GM12878 (cell line): ENCODE data around the gene PPOX. TPM values are rescaled to one million over a fixed set of nuclear protein-coding genes. Genes with fewer than 3 reads are reported as not detected.

ENCODE experiments used
- ATAC-seq: fragments of 200-7000 bp; cut with Tn5 transposase; 3 replicates; pipeline ENCODE4 v1.9.1; 2020; ENCODE audit warnings: mild to moderate bottlenecking, moderate library complexity
- BruUV-seq: library from RNA; stranded (reverse); fragments of 400-500 nt; replicated peaks from 2 replicates; lab custom pipeline; 2021; lab: Mats Ljungman, UMichigan
- CTCF ChIA-PET: fragments of 300-600 bp; sonication (Branson Sonifier 250); formaldehyde crosslinking; extraction: SDS; loops from one replicate; lab custom pipeline; 2021; ENCODE audit warnings: inconsistent platforms; lab: Yijun Ruan, JAX
- POLR2A ChIA-PET: fragments of 350-600 bp; formaldehyde crosslinking; extraction: SDS; loops from one replicate; lab custom pipeline; 2021; ENCODE audit warnings: inconsistent platforms; lab: Charles Lee
- RAD21 ChIA-PET: fragments of 300-600 bp; sonication (Branson Sonifier 250); formaldehyde crosslinking; loops from one replicate; lab custom pipeline; 2023; ENCODE audit warnings: antibody characterized with exemption; ENCODE audit not compliant: unreplicated experiment; lab: Charles Lee
- SMC1A ChIA-PET: fragments of 300-600 bp; sonication (Branson Sonifier 250); formaldehyde crosslinking; loops from one replicate; lab custom pipeline; 2023; ENCODE audit not compliant: unreplicated experiment, uncharacterized antibody; lab: Charles Lee
- DNase-seq: peaks from one replicate; pipeline ENCODE4 v3.0.0-alpha.2; 2011; ENCODE audit warnings: low read depth, low spot score
- FAIRE-seq: peaks from 3 replicates; lab custom pipeline; 2011; peaks lifted over from hg19 to GRCh38; lab: Jason Lieb, UNC
- H2AFZ ChIP-seq: 2 replicates; pipeline ENCODE4 v1.6.0; 2011; ENCODE audit warnings: low read depth, low read length, control low read depth; ENCODE audit not compliant: control insufficient read depth
- H3K27ac ChIP-seq: 2 replicates; pipeline ENCODE4 v1.5.1; 2011; ENCODE audit warnings: control low read depth; ENCODE audit not compliant: control insufficient read depth, insufficient read depth
- H3K27me3 ChIP-seq, 2 experiments: replicated peaks in 1 of 2; 2 replicates each; pipeline versions ENCODE4 v1.6.0 to v1.6.1; 2011; ENCODE audit warnings: low read length in 1 of 2; ENCODE audit not compliant: control insufficient read depth in 2 of 2, insufficient read depth in 2 of 2
- H3K36me3 ChIP-seq, 2 experiments: 2 replicates each; pipeline ENCODE4 v1.5.1; 2011; ENCODE audit warnings: low read length in 1 of 2; ENCODE audit not compliant: control insufficient read depth in 2 of 2, insufficient read depth in 2 of 2
- H3K4me1 ChIP-seq: 2 replicates; pipeline ENCODE4 v1.6.1; 2011; ENCODE audit warnings: mild to moderate bottlenecking, low read length, moderate library complexity, mixed read lengths; ENCODE audit not compliant: control insufficient read depth, insufficient read depth
- H3K4me2 ChIP-seq: 2 replicates; pipeline ENCODE4 v1.6.0; 2011; ENCODE audit warnings: control low read depth; ENCODE audit not compliant: control insufficient read depth, insufficient read depth
- H3K4me3 ChIP-seq: fragments of 200-600 bp; sonication (generic); 2 replicates; pipeline ENCODE4 v1.5.1; 2016
- H3K79me2 ChIP-seq: 2 replicates; pipeline ENCODE4 v1.6.0; 2011; ENCODE audit warnings: low read length; ENCODE audit not compliant: control insufficient read depth, insufficient read depth
- H3K9ac ChIP-seq: 2 replicates; pipeline ENCODE4 v1.8.0; 2011; ENCODE audit warnings: low read length, control low read depth, mixed read lengths; ENCODE audit not compliant: control insufficient read depth, insufficient read depth
- H3K9me3 ChIP-seq: replicated peaks from 3 replicates; pipeline ENCODE4 v1.5.1; 2011; ENCODE audit warnings: mild to moderate bottlenecking, low read length; ENCODE audit not compliant: control insufficient read depth, insufficient read depth
- H4K20me1 ChIP-seq: 2 replicates; pipeline ENCODE4 v1.6.0; 2011; ENCODE audit not compliant: control insufficient read depth, insufficient read depth
- BHLHE40 ChIP-seq, 2 experiments: fragments of 450-650 bp in 1 of 2; IDR thresholded peaks; 2 replicates each; pipeline ENCODE4 v1.6.1; 2011 to 2017; ENCODE audit warnings: low read depth in 2 of 2, borderline replicate concordance in 1 of 2, improper control_type of control experiment in 1 of 2, low read length in 1 of 2, mild to moderate bottlenecking in 1 of 2
- BRCA1 ChIP-seq: IDR thresholded peaks from 2 replicates; pipeline ENCODE4 v1.6.1; 2011; ENCODE audit warnings: low read depth, low read length, improper control_type of control experiment
- CBX3 ChIP-seq: fragments of 200-600 bp; sonication (generic); IDR thresholded peaks from 2 replicates; pipeline ENCODE4 v1.6.1; 2016; ENCODE audit warnings: low read depth, borderline replicate concordance
- EED ChIP-seq: sonication (generic); IDR thresholded peaks from 2 replicates; pipeline ENCODE4 v1.6.1; 2016; ENCODE audit warnings: antibody characterized with exemption, low read depth
- EGR1 ChIP-seq, 2 experiments: IDR thresholded peaks; 1 replicate in 1 of 2; 2 replicates in 1 of 2; pipeline ENCODE4 v1.6.1; 2011 to 2012; ENCODE audit warnings: low read depth in 2 of 2, low read length in 2 of 2, borderline replicate concordance in 1 of 2, mild to moderate bottlenecking in 1 of 2, moderate library complexity in 1 of 2
- EZH2 ChIP-seq: IDR thresholded peaks from 2 replicates; pipeline ENCODE4 v1.6.1; 2012; ENCODE audit warnings: low read depth, mild to moderate bottlenecking, control low read depth, inconsistent platforms, low read length, borderline replicate concordance; ENCODE audit not compliant: control insufficient read depth
- GABPA ChIP-seq: IDR thresholded peaks from 2 replicates; pipeline ENCODE4 v1.6.1; 2014; ENCODE audit warnings: antibody characterized with exemption, low read depth, mild to moderate bottlenecking, inconsistent platforms
- NRF1 ChIP-seq: conservative IDR thresholded peaks from 2 replicates; pipeline ENCODE4 v1.6.1; 2011; ENCODE audit warnings: mild to moderate bottlenecking, low read depth, low read length, improper control_type of control experiment
- POLR2AphosphoS2 ChIP-seq: IDR thresholded peaks from 2 replicates; pipeline ENCODE4 v1.6.1; 2011; ENCODE audit warnings: low read depth, mild to moderate bottlenecking, low read length, improper control_type of control experiment, moderate library complexity
- RELA ChIP-seq: fragments of 450-650 bp; IDR thresholded peaks from 2 replicates; pipeline ENCODE4 v1.8.0; 2014; ENCODE audit warnings: borderline replicate concordance; ENCODE audit not compliant: partially characterized antibody
- TBL1XR1 ChIP-seq: IDR thresholded peaks from 2 replicates; pipeline ENCODE4 v1.6.1; 2012; ENCODE audit warnings: low read depth, low read length, improper control_type of control experiment
- ZNF622 ChIP-seq: fragments of 450-650 bp; IDR thresholded peaks from 2 replicates; pipeline ENCODE4 v1.6.1; 2017; ENCODE audit warnings: mild to moderate bottlenecking, inconsistent platforms
- WGBS: methylation state at CpG from one replicate; pipeline ENCODE4 v1.1.6; 2016; ENCODE audit warnings: low lambda C conversion rate; ENCODE audit not compliant: insufficient replicate concordance, insufficient coverage; ENCODE audit errors: missing lambda C conversion rate; 5-methylcytosine and 5-hydroxymethylcytosine counted together
- in situ Hi-C: fragments of 300-500 bp; cut with MboI; formaldehyde crosslinking; loops from 9 replicates; pipeline ENCODE4 v1.14.3; 2018; ENCODE audit warnings: mixed read lengths
- intact Hi-C: fragments of 100-400 bp; cut with micrococcal nuclease; formaldehyde crosslinking; loops from one replicate; pipeline ENCODE4 v1.14.2; 2022; ENCODE audit not compliant: unreplicated experiment
- polyA plus RNA-seq, 11 experiments: library from polyadenylated mRNA; depleted of rRNA in 4 of 11; unstranded in 6 of 11; stranded (reverse) in 5 of 11; fragments of >200 nt; fragmentation: Nextera tagmentation in 4 of 11; fragmentation: Illumina TruSeq in 1 of 11; extraction: Ambion mirVana in 4 of 11; extraction: Trizol in 1 of 11; gene quantifications; 1 replicate in 1 of 11; 2 replicates in 10 of 11; pipeline versions ENCODE4 v1.2.1 to v1.2.3, GENCODE V29; 2011 to 2016; ENCODE audit warnings: inconsistent platforms in 2 of 11, missing spikeins in 2 of 11, low read depth in 1 of 11
- total RNA-seq, 4 experiments: library from RNA; depleted of rRNA in 3 of 4; stranded (reverse); fragments of >200 nt in 3 of 4; fragmentation: Illumina TruSeq in 1 of 4; extraction: Trizol in 1 of 4; gene quantifications; 2 replicates each; pipeline versions ENCODE4 v1.2.1 to v1.2.3, GENCODE V29; 2013 to 2021
- TF ChIP-seq, protein P1 (sequence below): fragments of 450-650 bp; IDR thresholded peaks from 2 replicates; pipeline ENCODE4 v1.6.1; 2014; ENCODE audit warnings: mild to moderate bottlenecking

PPOX gene
- total and polyA plus RNA-seq, 10 of the 15 experiments (the other 5 are each of a cell fraction or from before 2014, with no cell fraction given) = 8.9 to 31.5 (median 20.3) TPM

- Histone ChIP-seq H3K27ac (no peak overlapping the region), H3K4me2 (no peak overlapping the region), H4K20me1 (no peaks in the 10 kb centered on the region), H3K36me3 (no peaks in the 10 kb centered on the region), H3K4me3 (no peak overlapping the region), H2AFZ (no peak overlapping the region), H3K27me3 (no peaks in the 10 kb centered on the region), H3K9me3 (no peaks in the 10 kb centered on the region), H3K9ac (no peak overlapping the region), H3K4me1 (no peaks in the 10 kb centered on the region), H3K79me2 (peaks cover 18% of the 10 kb centered on the region)
- CTCF ChIA-PET = interaction anchor here (0.7 to 6.2 kb wide), 17 partner anchors 9 to 244 kb away, joined by 3 to 60 read pairs (median 6); partner anchors contain the start of genes ARHGAP30, KLHDC9, NIT1 and PFDN2
- no peak for DNase-seq
- RAD21 ChIA-PET = interaction anchor here (0.5 to 2.8 kb wide), 7 partner anchors 20 to 744 kb away, joined by 3 to 15 read pairs (median 3); partner anchors contain the start of genes ARHGAP30, KLHDC9, NIT1 and PFDN2
- intact Hi-C loops (no loop called here), in situ Hi-C loops (no loop called here)
- POLR2A ChIA-PET = interaction anchor here (0.9 to 1.2 kb wide), 2 partner anchors 11 to 356 kb away, joined by 3 read pairs; no protein-coding TSS in a partner anchor
- BruUV-seq = no TSS peak
- no peak for FAIRE-seq
- WGBS = 97% methylated on average over 3 of the region's 3 CpGs
- SMC1A ChIA-PET = interaction anchor here (0.7 to 4.4 kb wide), 15 partner anchors 8 to 140 kb away, joined by 3 to 26 read pairs (median 4); partner anchors contain the start of genes ARHGAP30, B4GALT3, KLHDC9 and NIT1
- ATAC-seq = no peak
- TF ChIP-seq RELA (no peak), CBX3 (no peak), BRCA1 (no peak), EZH2 (no peak), EED (no peak), ZNF622 (no peak), TBL1XR1 (no peak), POLR2AphosphoS2 (no peak), BHLHE40 (IDR thresholded peaks at IDR 0.05; ENCODE audit: borderline replicate concordance in 1 of 2, low read depth in 2 of 2, low read length in 1 of 2) (no peak), EGR1 (IDR thresholded peaks at IDR 0.05; ENCODE audit: borderline replicate concordance in 1 of 2, low read depth in 2 of 2, low read length in 2 of 2) (no peak), GABPA (no peak), NRF1 (no peak)
- TF ChIP-seq, protein P1, sequence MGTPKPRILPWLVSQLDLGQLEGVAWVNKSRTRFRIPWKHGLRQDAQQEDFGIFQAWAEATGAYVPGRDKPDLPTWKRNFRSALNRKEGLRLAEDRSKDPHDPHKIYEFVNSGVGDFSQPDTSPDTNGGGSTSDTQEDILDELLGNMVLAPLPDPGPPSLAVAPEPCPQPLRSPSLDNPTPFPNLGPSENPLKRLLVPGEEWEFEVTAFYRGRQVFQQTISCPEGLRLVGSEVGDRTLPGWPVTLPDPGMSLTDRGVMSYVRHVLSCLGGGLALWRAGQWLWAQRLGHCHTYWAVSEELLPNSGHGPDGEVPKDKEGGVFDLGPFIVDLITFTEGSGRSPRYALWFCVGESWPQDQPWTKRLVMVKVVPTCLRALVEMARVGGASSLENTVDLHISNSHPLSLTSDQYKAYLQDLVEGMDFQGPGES = no peak
Observed at GRCh38 chr1:161137881-161138280, 28.3 kb upstream of the PPOX start.
